Breast epithelium (tissue), 3 donors: ENCODE measurements around the gene UBIAD1.

Source experiments
- CTCF ChIP-seq, 3 donors: fragments of 450-650 bp; IDR thresholded peaks; one replicate each; pipeline ENCODE4 v1.5.1; 2016 to 2017; ENCODE audit warnings: antibody characterized with exemption in 3 of 3, mild to moderate bottlenecking in 3 of 3, moderate library complexity in 3 of 3
- POLR2A ChIP-seq: fragments of 450-650 bp; IDR thresholded peaks from one replicate; pipeline ENCODE4 v1.6.1; 2016; ENCODE audit warnings: antibody characterized with exemption, mild to moderate bottlenecking, moderate library complexity
- POLR2AphosphoS5 ChIP-seq, 3 donors: sonication (generic); formaldehyde crosslinking; IDR thresholded peaks; one replicate each; pipeline ENCODE4 v1.6.1; 2017; ENCODE audit warnings: antibody characterized with exemption in 3 of 3

GRCh38 chr1:11298390-11299224 lies 25.6 kb downstream of the UBIAD1 start:
- TF ChIP-seq CTCF (IDR thresholded peaks at IDR 0.05) (no peak), POLR2A (no peak), POLR2AphosphoS5 (IDR thresholded peaks at IDR 0.05) (no peak)
